Natural killer cell treated with Interleukin-12 subunit alpha and Interleukin-12 subunit beta and Interleukin-15 and Interleukin-18, amount 100 ng/mL, for 72 hours (primary cell): ENCODE data around the gene LRP1. TPM values are rescaled to one million over a fixed set of nuclear protein-coding genes. Genes with fewer than 3 reads are reported as not detected.

Source experiments
- ATAC-seq, 2 donors: fragments of 150-1000 bp; cut with Tn5 transposase in 1 of 2; sonication (Bioruptor Pico), chemical (Tn5 transposase) in 1 of 2; 2 replicates each; pipeline ENCODE4 v1.10.0; 2021
- DNase-seq: peaks from one replicate; pipeline ENCODE4 v3.0.0; 2022; ENCODE audit warnings: low spot score
- H3K27ac Mint-ChIP-seq, 2 donors: 1 replicate in 1 of 2; 2 replicates in 1 of 2; pipeline ENCODE4 v1.8.0; 2022; ENCODE audit warnings: mixed read lengths in 2 of 2, mild to moderate bottlenecking in 1 of 2, moderate library complexity in 1 of 2
- H3K27me3 Mint-ChIP-seq, 2 donors: 1 replicate in 1 of 2; 2 replicates in 1 of 2; pipeline ENCODE4 v1.8.0; 2022; ENCODE audit warnings: mixed read lengths in 2 of 2
- H3K36me3 Mint-ChIP-seq: one replicate; pipeline ENCODE4 v1.8.0; 2022; ENCODE audit warnings: mixed read lengths
- H3K4me1 Mint-ChIP-seq, 2 donors: 1 replicate in 1 of 2; 2 replicates in 1 of 2; pipeline ENCODE4 v1.8.0; 2022; ENCODE audit warnings: low read depth in 2 of 2, mixed read lengths in 2 of 2, mild to moderate bottlenecking in 1 of 2
- H3K4me3 Mint-ChIP-seq: one replicate; pipeline ENCODE4 v1.8.0; 2022; ENCODE audit warnings: mixed read lengths
- H3K9me3 Mint-ChIP-seq: 2 replicates; pipeline ENCODE4 v1.8.0; 2022; ENCODE audit warnings: mixed read lengths
- total RNA-seq, 2 donors: library from RNA; stranded (reverse); gene quantifications; one replicate each; pipeline ENCODE4 v1.2.3, GENCODE V29; 2022

LRP1 gene
- total RNA-seq, 2 donors from 2014 or later = 0.42 to 0.45 TPM

- peaks cover 6 to 7% of the 10 kb centered on the region in 2 donors for H3K4me1 Mint-ChIP-seq
- peaks cover 6% of the 10 kb centered on the region for H3K36me3 Mint-ChIP-seq
- peak overlapping the region; percentile 77 for H3K4me3 Mint-ChIP-seq
- H3K27ac Mint-ChIP-seq = no peak overlapping the region
- H3K9me3 Mint-ChIP-seq = no peaks in the 10 kb centered on the region
- ATAC-seq = no peak
- DNase-seq = peak; percentile 6
- H3K27me3 Mint-ChIP-seq = peaks cover 22 to 34% of the 10 kb centered on the region in 2 donors
Observed at GRCh38 chr12:57128519-57129247, 400 bp downstream of the LRP1 start.

- no peaks in the 10 kb centered on the region for H3K36me3 Mint-ChIP-seq
- peak overlapping the region; percentile 63 for H3K4me3 Mint-ChIP-seq
- ATAC-seq = no peak
- H3K9me3 Mint-ChIP-seq = no peaks in the 10 kb centered on the region
- no peak overlapping the region for H3K27ac Mint-ChIP-seq
- peaks cover 23 to 27% of the 10 kb centered on the region in 2 donors for H3K27me3 Mint-ChIP-seq
- DNase-seq = no peak
- peaks cover 2 to 3% of the 10 kb centered on the region in 2 donors for H3K4me1 Mint-ChIP-seq
Observed at GRCh38 chr12:57129321-57129842, 1.1 kb downstream of the LRP1 start.

- H3K36me3 Mint-ChIP-seq = no peaks in the 10 kb centered on the region
- ATAC-seq = no peak
- peak overlapping the region; percentile 63 for H3K4me3 Mint-ChIP-seq
- H3K27me3 Mint-ChIP-seq = peaks cover 19 to 25% of the 10 kb centered on the region in 2 donors
- no peaks in the 10 kb centered on the region for H3K4me1 Mint-ChIP-seq
- no peaks in the 10 kb centered on the region for H3K9me3 Mint-ChIP-seq
- no peak for DNase-seq
- no peak overlapping the region for H3K27ac Mint-ChIP-seq
Observed at GRCh38 chr12:57129889-57130288, 1.6 kb downstream of the LRP1 start.

- Mint-ChIP-seq H3K4me1 (no peaks in the 10 kb centered on the region), H3K9me3 (no peaks in the 10 kb centered on the region), H3K4me3 (no peak overlapping the region), H3K36me3 (no peaks in the 10 kb centered on the region), H3K27ac (no peak overlapping the region), H3K27me3 (peaks cover 19 to 25% of the 10 kb centered on the region in 2 donors)
- ATAC-seq = no peak
- no peak for DNase-seq
Observed at GRCh38 chr12:57130941-57131340, 2.7 kb downstream of the LRP1 start.

GRCh38 chr12:57131896-57132744 lies 3.8 kb downstream of the LRP1 start:
- no peak for DNase-seq
- no peaks in the 10 kb centered on the region for H3K36me3 Mint-ChIP-seq
- H3K4me3 Mint-ChIP-seq = no peak overlapping the region
- H3K9me3 Mint-ChIP-seq = no peaks in the 10 kb centered on the region
- peaks cover 17 to 25% of the 10 kb centered on the region in 2 donors for H3K27me3 Mint-ChIP-seq
- no peaks in the 10 kb centered on the region for H3K4me1 Mint-ChIP-seq
- no peak for ATAC-seq
- H3K27ac Mint-ChIP-seq = no peak overlapping the region

- no peak overlapping the region for H3K27ac Mint-ChIP-seq
- ATAC-seq (no peak), DNase-seq (no peak)
Observed at GRCh38 chr12:57133013-57133569, 4.8 kb downstream of the LRP1 start.

GRCh38 chr12:57133916-57134315 lies 5.6 kb downstream of the LRP1 start:
- no peak for ATAC-seq
- DNase-seq = peak; percentile 16
- Mint-ChIP-seq H3K36me3 (no peaks in the 10 kb centered on the region), H3K4me3 (no peak overlapping the region), H3K4me1 (peaks cover 0 to 3% of the 10 kb centered on the region in 2 donors), H3K27ac (no peak overlapping the region), H3K9me3 (no peaks in the 10 kb centered on the region), H3K27me3 (peaks cover 17 to 25% of the 10 kb centered on the region in 2 donors)

More at GRCh38 chr12:57133013-57133569, 4.8 kb downstream of the LRP1 start:
- H3K4me1 Mint-ChIP-seq = no peaks in the 10 kb centered on the region
- H3K27me3 Mint-ChIP-seq = peaks cover 17 to 25% of the 10 kb centered on the region in 2 donors
- H3K4me3 Mint-ChIP-seq = no peak overlapping the region
- H3K36me3 Mint-ChIP-seq = no peaks in the 10 kb centered on the region
- no peaks in the 10 kb centered on the region for H3K9me3 Mint-ChIP-seq

- no peaks in the 10 kb centered on the region for H3K36me3 Mint-ChIP-seq
- no peak overlapping the region for H3K4me3 Mint-ChIP-seq
- H3K9me3 Mint-ChIP-seq = no peaks in the 10 kb centered on the region
- DNase-seq (peak; percentile 23), ATAC-seq (no peak)
- peaks cover 15 to 27% of the 10 kb centered on the region in 2 donors for H3K27me3 Mint-ChIP-seq
- no peak overlapping the region for H3K27ac Mint-ChIP-seq
- peaks cover 3 to 4% of the 10 kb centered on the region in 2 donors for H3K4me1 Mint-ChIP-seq
Observed at GRCh38 chr12:57134949-57135348, 6.7 kb downstream of the LRP1 start.

GRCh38 chr12:57135527-57136326 lies 7.4 kb downstream of the LRP1 start:
- Mint-ChIP-seq H3K27me3 (peaks cover 14 to 19% of the 10 kb centered on the region in 2 donors), H3K4me3 (no peak overlapping the region), H3K27ac (no peak overlapping the region), H3K36me3 (no peaks in the 10 kb centered on the region), H3K9me3 (no peaks in the 10 kb centered on the region), H3K4me1 (peaks cover 3 to 4% of the 10 kb centered on the region in 2 donors)
- DNase-seq (peak; percentile 54), ATAC-seq (no peak)

- Mint-ChIP-seq H3K4me1 (peaks cover 3 to 4% of the 10 kb centered on the region in 2 donors), H3K36me3 (no peaks in the 10 kb centered on the region), H3K27me3 (peaks cover 7% of the 10 kb centered on the region in 2 donors), H3K9me3 (no peaks in the 10 kb centered on the region), H3K4me3 (no peak overlapping the region), H3K27ac (peak overlapping the region in 1 of 2 donors; percentile 18)
- ATAC-seq (no peak), DNase-seq (no peak)
Observed at GRCh38 chr12:57138526-57139272, 10.4 kb downstream of the LRP1 start.

GRCh38 chr12:57139796-57140649 lies 11.7 kb downstream of the LRP1 start:
- DNase-seq (peak; percentile 15), ATAC-seq (peak; percentile 63 to 72)
- Mint-ChIP-seq H3K27ac (peak overlapping the region in 1 of 2 donors; percentile 18), H3K4me1 (peaks cover 3 to 4% of the 10 kb centered on the region in 2 donors), H3K9me3 (no peaks in the 10 kb centered on the region), H3K36me3 (no peaks in the 10 kb centered on the region), H3K4me3 (peak overlapping the region; percentile 59), H3K27me3 (peaks cover 2 to 7% of the 10 kb centered on the region in 2 donors)

- Mint-ChIP-seq H3K36me3 (no peaks in the 10 kb centered on the region), H3K4me1 (peaks cover 4 to 5% of the 10 kb centered on the region in 2 donors), H3K27me3 (peaks cover 2 to 7% of the 10 kb centered on the region in 2 donors), H3K27ac (no peak overlapping the region), H3K9me3 (no peaks in the 10 kb centered on the region), H3K4me3 (no peak overlapping the region)
- DNase-seq (no peak), ATAC-seq (no peak)
Observed at GRCh38 chr12:57141249-57141648, 13.0 kb downstream of the LRP1 start.
